ENCODE measurements around the gene TEX10.
"Not testable (repeated sequence)": the region's sequence is repeated elsewhere in the genome, so short reads cannot be mapped to it uniquely, and the experiment has no call there.

The TEX10 gene

DNA sequence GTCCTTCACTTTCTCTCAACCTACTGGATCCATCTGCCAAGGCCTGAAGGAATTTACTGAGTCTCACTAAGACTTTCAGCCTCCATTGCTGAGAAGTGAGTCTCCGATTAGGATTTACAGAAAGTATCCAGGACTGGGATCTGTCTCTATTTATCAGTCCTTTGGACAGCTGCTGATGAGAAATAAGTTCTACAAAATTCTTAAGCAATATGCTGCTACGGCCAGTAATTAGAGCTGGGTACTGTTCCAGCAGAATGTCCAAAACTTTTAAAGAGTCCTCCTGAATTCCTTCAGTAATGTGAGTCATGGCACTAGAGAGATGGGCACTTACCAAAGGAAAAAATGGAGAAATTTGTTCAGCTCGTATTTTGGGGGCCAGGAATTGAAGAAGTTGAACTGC lies 5.9 kb downstream of the TEX10 start:
- no peak for DNase-seq (ENCODE audit: low spot score)

DNA sequence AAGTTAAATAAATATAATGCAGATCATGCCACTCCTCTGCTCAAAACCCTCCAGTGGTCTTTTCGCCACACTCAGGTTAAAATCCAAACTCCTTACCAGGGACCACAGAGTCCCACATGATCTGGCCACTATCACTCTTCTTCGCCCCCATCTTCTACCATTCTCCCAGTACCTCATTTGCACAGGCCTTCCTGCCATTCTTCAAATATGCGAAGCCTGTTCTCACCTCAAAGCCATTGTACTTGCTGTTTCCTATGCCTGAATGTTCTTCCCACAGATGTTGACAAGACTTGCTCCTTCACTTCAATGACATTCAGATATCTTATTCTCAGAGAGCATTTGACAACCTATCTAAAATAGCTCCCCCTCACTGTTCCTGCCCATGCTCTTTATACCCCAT lies 10.9 kb downstream of the TEX10 start:
- no peak for DNase-seq (ENCODE audit: low spot score)

DNA sequence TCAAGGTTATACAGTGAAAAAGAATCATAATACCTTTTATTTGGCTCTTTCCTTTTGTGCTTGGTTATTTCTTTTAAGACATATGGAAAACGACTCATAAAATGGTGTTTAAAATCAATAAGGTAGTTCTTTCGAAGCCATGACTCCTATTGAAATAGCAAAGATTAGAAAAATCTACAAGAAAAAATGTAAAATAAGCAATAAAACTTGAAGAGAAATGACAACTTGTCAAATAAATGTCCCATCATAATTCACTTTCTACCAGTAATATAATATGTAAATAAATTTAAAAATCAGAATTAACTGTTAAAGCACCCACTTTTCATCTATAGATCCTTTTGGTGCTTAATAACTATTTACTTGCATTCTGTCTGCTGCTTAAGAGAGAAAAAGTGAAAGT lies 12.5 kb downstream of the TEX10 start:
- no peak for DNase-seq (ENCODE audit: low spot score)

DNA sequence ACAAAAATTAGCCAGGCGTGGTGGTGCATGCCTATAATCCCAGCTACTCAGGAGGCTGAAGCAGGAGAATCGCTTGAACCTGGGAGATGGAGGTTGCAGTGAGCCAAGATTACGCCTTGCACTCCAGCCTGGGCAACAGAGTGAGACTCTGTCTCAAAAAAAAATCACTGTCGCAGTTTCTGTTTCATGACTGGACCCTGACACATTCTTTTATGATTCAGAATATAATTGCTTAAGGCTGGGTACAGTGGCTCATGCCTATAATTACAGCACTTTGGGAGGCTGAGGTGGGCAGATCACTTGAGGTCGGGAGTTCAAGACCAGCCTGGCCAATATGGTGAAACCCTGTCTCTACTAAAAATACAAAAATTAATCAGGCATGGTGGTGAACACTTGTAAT lies 14.0 kb downstream of the TEX10 start:
- not testable (repeated sequence) for DNase-seq (ENCODE audit: low spot score)

DNA sequence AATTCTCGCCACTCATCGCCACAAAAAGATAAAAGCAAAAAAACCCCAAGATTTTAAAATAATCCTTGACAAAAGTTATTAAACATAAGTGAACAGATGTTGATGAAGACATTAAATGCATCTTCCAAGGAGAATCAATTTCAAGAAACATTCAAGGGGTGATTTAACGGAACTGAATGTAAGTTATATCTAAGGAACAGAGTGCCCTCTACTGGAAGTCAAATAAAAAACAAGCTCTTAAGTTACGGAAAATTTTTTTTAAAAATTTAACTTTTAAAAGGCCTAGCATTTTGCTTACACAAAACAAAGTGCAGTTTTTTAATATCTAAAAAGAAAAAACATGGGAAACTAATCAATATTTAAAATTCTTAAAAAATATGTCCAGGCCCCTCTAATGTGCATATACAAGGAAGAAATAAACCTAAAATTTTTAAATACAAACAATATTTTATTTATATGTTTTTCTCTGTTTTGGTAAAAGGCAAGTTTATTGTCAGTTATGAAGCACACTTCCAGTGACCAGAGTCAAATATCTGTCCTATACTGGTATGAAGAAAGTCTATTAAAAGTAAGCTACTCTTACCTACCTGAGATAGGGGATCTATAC lies 28.0 kb downstream of the TEX10 start:
- DNase-seq (ENCODE audit: low spot score), result no peak

DNA sequence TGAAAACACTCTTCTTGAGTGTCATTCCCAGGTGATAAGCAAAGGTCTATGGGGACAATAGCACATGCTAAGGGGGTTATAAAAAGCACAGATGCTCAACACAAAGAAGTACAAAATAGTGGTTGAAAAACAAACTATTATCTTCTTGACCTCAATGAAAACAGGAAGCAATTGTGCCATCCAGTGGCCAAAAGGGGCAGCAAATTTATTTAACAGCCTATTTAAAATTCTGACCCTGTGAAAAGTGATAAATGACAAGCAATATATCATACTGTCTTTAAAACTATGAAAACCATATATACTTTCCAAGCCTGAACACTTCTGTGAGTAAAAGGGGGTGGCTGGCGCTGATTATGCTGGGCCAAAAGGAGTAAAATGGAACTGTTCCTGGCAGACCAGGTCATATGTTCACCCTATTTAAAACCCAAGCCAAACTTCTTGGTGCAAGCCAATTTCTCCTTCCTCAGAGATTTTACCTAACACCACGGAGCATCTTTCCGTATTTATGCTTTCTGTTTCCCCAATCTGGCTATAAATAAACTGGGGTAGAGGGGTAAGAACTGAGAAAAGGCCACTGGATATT lies 29.7 kb downstream of the TEX10 start:
- no peak for DNase-seq (ENCODE audit: low spot score)

DNA sequence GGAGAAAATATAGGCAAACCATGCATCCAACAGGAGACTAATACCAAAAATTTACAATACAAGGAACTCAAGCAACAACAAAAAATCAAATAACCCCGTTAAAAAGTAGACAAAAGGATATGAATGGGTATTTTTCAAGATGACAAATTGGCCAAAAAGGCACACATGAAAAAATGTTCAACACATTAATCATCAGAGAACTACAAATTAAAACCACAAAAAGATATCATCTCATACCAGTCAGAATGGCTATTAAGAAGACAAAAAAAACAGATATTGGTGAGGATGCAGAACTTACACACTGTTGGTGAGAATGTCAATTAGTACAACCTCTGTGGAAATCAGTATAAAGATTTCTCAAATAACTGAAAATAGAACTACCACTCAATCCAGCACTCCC lies 35.0 kb downstream of the TEX10 start:
- no peak for DNase-seq (ENCODE audit: low spot score)

DNA sequence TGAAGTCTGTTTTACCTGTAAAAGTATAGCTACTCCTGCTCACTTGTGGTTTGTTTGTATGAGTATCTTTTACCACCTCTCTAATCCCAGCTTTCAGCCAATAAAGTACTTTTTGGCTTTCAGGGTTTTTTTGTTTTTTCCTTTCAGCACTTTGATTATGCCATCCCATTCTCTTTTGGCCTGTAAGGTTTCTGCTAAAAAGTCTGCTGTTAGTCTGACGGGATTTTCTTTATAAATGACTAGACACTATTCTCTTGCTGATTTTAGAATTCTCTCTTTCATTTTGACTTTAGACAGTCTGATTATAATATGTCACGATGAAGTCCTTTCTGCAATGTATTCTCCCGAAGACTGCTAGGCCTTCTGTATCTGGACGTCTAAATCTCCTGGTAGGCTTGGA lies 37.2 kb downstream of the TEX10 start:
- no peak for DNase-seq (ENCODE audit: low spot score)

DNA sequence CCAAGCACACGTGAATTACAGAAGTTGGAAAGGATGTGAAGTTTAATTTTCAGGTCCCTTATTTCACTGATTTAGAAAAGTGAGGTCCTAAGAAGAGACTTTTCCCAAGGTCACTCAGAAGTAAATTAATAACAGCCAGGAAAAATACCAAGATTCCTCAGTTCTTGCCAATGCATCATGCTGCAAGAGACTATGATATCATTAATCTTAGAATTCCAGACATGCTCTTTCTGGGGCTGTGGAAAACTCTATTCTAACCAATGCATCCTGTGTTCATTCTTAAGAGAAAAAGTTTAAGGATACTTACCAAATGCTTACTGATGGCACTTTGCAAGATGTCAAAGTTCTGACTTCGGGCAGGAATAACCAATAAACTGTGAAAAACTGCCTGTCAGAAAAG lies 42.8 kb downstream of the TEX10 start:
- DNase-seq (ENCODE audit: low spot score), result no peak

DNA sequence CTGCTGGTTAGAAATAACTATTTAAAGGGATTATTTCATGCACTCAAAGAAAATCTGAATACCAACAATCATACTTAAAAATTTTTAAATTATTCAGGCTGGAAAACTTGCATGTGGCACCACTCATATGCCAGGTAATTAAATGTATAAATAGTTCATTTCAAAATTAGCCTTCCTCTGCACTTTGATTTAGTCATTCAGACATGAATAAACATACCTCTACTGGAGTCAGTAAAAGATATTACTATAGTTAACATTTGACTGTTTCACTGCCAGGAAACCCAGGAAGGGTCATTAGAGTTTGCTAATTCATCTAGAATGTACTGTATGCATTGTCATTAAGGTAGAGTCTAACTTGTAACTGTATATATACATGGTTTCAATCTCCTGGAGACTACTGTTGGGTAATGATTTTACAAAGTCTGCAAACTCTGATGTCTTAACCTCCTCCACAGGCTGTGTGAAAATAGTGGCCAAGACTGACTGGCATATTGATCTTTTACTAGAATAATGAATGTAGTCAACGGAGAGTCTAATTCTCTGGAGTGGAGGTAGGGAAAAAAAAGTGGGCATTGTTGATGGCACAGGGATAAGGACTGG lies 43.7 kb downstream of the TEX10 start:
- DNase-seq (ENCODE audit: low spot score), result no peak

DNA sequence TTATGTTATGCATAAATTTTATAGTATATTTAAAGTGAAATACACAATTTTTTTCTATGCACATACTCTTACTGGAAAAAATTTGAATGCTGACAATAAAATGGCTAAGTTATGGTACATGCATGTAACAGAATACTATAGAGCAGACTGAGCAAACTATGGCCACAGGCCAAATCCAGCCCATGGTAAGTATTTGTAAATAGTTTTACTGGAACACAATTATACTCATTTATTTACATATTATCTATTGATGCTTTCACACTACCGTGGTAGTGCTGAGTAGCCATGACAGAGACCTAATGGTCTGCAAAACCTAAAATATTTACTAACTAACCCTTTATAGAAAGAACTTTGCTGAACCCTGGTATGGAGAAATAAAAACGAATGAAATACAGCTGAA lies 45.7 kb downstream of the TEX10 start:
- DNase-seq (ENCODE audit: low spot score), result no peak

DNA sequence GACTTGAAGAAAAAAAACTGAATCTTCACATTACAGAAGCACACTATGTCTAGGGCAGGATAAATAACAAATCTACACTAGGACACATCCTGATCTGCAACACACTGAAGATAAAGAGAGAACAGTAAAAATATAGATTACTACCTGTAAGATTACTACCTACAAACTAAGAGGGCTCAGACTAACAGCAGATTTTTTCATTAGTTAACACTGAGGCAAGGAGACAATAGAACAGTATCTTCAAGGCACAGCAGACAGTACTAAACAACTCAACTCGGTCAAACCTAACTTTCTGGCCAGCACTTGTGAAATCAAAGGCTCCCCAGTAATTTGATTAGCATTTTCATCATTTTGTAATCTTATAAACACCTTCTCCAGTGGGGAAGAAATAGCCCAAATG lies 46.5 kb downstream of the TEX10 start:
- DNase-seq (ENCODE audit: low spot score), result no peak

DNA sequence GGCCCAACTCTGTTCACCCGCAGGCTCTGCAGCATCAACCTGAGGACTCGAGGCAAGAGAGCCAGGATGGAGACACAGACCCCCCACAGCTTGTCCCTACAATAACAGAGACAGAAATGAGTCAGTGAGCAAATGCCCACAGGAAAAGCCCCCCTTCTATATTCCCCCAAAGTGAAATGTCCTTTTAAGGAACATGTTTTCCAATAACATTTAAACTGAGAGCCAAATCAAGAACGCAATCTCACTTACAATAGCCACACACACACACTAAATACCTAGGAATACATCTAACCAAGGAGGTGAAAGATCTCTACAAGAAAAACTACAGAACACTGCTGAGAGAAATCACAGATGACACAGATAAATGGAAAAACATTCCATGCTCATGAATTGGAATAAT lies 49.0 kb downstream of the TEX10 start:
- no peak for DNase-seq (ENCODE audit: low spot score)

DNA sequence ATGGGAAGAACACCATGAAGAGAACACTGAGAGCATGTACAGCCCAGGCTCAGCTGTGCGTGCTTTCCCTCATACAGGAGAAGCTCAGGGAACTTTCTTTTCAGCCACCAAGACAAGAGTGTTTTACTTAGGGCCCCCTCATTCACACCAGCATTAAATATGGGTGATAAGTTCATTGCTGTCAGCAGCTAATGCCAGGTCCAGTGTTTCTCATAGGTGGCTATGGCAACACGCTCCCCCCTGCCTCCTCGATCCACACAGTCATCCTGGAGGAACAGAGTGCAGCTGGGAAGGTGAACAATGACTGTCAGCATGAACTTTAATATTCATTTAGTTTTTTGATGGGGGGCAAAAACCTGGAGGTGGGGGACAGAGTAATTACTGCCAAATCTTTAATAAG lies 54.4 kb downstream of the TEX10 start:
- no peak for DNase-seq (ENCODE audit: low spot score)

DNA sequence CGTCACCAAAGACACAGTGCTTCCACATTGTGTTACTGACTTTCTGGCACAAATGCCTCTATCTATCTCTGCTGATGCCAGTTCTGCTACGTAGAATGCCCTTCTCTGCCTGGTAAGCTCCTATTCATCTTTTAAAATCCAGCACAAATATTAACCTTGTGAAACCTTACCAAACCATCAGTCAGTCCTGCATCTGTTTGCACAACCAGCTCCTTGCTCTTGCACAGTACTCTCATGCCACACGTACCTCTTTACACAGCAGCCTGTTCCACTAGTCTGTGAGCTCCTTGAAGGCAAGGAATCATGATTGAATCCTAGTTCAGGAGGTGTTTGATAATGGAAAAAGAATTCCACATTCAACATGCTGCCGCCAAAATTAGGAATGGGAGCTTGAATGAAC lies 56.3 kb downstream of the TEX10 start:
- no peak for DNase-seq (ENCODE audit: low spot score)

DNA sequence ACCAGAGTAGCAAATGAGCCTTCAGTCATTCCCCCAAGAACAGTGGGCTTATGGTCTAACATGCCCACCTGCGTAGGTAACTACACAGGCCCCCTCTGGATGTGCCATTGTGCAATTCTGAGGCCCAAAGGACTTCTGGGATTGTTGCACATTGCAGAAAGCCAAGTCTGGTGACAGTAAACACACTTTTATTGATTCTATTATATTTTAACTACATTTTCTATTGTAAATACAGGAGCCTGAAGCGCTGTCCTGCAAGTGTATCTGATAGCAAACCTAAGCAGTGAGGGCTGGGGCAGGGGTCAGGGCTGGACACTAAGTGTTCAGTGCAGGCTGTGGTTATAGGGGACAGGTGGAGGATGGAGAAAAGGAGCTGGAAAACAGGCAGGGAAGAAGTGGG lies 57.5 kb downstream of the TEX10 start:
- DNase-seq (ENCODE audit: low spot score), result no peak

DNA sequence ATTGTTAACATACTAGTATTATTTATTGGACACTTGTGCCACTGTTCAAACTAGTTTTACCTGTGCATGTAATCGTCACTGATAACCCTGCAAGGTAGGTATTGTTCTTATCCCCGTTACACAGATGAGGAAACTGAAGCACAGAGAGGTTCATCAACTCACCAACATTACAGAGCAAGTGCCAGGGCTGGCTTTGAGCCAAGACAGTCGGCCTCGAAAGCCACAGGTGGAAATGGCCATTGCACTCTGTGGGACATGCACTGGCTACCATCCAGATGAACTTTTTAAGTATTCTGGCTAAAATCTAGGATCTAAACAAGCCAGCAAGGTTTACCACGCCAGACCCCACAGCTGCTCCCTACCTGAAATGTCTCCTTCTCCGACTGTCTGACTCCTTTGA lies 57.9 kb downstream of the TEX10 start:
- no peak for DNase-seq (ENCODE audit: low spot score)

DNA sequence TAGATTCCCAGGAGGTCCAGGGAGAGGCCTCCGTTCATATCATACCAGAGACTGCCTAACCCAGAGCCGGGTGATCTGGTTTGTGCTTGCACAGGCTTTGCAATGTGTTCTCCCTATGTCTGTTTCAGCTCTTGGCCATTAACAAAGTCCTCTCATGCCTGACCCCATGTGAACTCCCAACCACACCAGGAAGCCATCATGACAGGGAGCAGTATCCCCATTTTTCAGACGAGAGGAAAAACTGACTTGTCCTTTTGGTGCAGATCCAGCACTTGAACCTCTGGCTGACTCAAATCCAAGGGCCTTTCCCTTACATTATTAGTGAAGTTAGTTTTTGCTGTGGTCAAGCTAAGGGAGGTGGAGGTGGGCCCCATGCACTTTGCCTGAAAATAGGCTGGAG lies 58.4 kb downstream of the TEX10 start:
- DNase-seq (ENCODE audit: low spot score), result no peak

DNA sequence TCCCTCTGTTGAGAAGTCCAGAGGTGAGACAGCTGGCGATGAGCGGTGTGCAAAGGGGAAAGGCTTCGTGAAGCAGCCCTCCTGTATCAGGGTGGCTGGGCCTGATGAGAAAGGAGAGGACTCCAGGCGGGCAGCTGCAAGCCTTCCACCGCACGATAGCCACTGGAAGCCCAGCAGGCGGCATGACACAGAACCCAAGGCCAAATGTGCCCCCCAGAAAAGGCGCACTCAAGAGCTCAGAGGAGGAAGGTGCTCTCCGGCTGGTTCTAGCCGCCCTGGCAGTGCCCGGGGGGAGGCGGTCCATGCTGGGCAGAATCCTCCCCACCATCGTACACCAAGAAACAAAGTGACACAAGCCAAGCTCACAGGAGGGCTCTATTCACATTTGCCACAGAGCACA lies 60.3 kb downstream of the TEX10 start:
- DNase-seq (ENCODE audit: low spot score), result no peak

DNA sequence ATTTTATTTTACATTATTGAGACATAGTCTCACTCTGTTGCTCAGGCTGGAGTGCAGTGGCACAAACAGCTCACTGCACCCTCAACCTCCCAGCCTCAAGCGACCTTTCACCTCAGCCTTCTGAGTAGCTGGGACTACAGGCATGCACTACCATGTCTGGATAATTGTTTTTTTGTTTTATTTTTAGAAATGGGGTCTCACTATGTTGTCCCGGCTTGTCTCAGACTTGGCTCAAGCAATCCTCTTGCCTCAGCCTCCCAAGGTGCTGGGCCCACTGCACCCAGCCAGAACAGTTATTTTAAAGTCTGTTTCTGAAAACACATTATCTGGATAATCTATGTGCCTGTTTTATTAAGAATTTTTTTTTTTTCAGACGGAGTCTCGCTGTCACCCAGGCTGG lies 62.0 kb downstream of the TEX10 start:
- no peak for DNase-seq (ENCODE audit: low spot score)

DNA sequence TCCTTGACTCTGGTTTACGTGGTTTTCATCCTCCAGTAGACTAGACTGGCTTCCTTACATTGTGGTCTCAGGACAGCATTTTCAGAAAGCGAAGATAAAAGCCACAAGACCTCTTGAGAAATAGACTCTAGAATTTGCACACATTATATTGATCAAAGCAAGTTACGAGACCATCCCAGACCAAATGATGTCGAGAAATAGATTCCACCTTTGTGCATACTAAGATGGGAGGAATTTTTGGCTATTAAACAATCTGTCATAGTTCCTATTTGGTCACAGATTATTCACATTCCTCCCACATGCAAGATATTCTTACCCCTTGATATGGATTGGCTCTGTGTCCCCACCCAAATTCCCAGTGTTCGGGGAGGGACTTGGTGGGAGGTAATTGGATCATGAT lies 65.6 kb downstream of the TEX10 start:
- DNase-seq (ENCODE audit: low spot score), result no peak

DNA sequence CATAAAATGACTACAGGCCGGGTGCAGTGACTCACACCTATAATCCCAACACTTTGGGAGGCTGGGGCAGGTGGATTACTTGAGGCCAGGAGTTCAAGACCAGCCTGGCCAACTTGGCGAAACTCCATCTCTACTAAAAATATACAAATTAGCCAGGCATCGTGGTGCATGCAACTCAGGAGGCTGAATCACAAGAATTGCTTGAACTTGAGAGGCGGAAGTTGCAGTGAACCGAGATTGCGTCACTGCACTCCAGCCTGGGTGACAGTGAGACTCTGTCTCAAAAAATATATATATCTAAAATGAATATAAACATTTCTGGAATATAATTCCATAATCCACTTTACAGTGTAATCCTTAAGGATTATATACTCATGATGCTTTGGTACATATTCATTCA lies 66.5 kb downstream of the TEX10 start:
- no peak for DNase-seq (ENCODE audit: low spot score)

DNA sequence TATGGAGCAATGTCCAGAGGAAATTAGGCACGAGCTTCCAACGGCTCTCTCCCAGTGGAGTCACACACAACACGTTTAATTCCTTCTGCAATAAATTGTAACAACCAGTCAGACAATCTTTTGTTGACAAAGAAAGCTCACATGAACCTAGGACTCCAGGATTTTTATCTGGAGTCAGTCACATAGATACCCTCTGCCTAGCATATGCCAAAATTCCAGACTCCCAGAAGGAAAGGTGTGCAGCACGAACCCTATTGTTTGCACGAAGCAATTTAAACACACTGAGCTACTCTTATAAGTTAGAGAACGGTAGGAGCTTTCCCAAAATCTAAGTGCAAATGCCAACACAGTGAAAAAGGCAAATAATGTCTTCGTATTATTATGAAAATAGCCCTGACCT lies 67.1 kb downstream of the TEX10 start:
- DNase-seq (ENCODE audit: low spot score), result no peak

DNA sequence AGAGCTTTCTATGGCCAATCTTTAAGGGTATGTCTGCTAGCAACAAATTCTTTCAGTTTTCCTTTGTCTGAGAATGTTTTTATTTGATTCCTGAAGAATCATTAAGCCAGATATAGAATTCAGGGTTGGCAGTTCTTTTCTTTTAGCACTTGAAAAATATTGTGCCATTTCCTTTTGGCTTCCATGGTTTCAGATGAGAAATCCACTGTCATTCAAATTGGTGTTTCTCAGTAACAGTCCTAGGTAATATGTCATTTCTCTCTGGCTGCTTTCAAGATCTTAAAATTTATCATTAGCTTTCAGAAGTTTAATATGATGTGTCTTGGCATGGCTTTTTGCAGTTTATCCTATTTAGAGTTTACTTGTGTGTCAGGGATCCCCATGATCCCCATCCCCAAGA lies 67.7 kb downstream of the TEX10 start:
- DNase-seq (ENCODE audit: low spot score), result no peak
